Activated B cell treated with CpG ODN at 0.5 μM for 24 hours (primary cell): ENCODE data around the gene IGFL4. TPM values are rescaled to one million over a fixed set of nuclear protein-coding genes. Genes with fewer than 3 reads are reported as not detected.
A peak's percentile ranks its signal among the peaks of the same experiment; 100 is the strongest.

Experiments used
- ATAC-seq: fragments of 200-7000 bp; cut with Tn5 transposase; one replicate; pipeline ENCODE4 v1.10.0; 2021; ENCODE audit warnings: low read depth, mild to moderate bottlenecking, moderate library complexity
- CTCF ChIA-PET: fragments of 350-600 bp; sonication (Branson Sonifier 250); formaldehyde crosslinking; loops from one replicate; lab custom pipeline; 2021; ENCODE audit warnings: antibody characterized with exemption; lab: Charles Lee
- POLR2A ChIA-PET: fragments of 350-600 bp; sonication (Branson Sonifier 250); formaldehyde crosslinking; loops from one replicate; lab custom pipeline; 2021; ENCODE audit warnings: antibody characterized with exemption; lab: Charles Lee
- DNase-seq: peaks from one replicate; pipeline ENCODE4 v3.0.0; 2022
- H3K27ac Mint-ChIP-seq: one replicate; pipeline ENCODE4 v1.8.0; 2020; ENCODE audit warnings: mixed read lengths
- H3K27me3 Mint-ChIP-seq: one replicate; pipeline ENCODE4 v1.8.0; 2021; ENCODE audit warnings: mixed read lengths
- H3K36me3 Mint-ChIP-seq: one replicate; pipeline ENCODE4 v1.8.0; 2021; ENCODE audit warnings: low read depth, mixed read lengths
- H3K4me1 Mint-ChIP-seq: one replicate; pipeline ENCODE4 v1.8.0; 2021; ENCODE audit warnings: mixed read lengths
- H3K4me3 Mint-ChIP-seq: one replicate; pipeline ENCODE4 v1.8.0; 2020; ENCODE audit warnings: mild to moderate bottlenecking, mixed read lengths
- H3K9me3 Mint-ChIP-seq: one replicate; pipeline ENCODE4 v1.8.0; 2020; ENCODE audit warnings: mixed read lengths
- intact Hi-C: fragments of 100-400 bp; cut with micrococcal nuclease; formaldehyde crosslinking; loops from one replicate; pipeline ENCODE4 v1.15.1; 2024
- total RNA-seq: library from RNA; stranded (reverse); gene quantifications from 2 replicates; pipeline ENCODE4 v1.2.3, GENCODE V29; 2022
- TF ChIP-seq, protein P1 (sequence below): fragments of 200-600 bp; IDR thresholded peaks from one replicate; pipeline ENCODE4 v1.8.0; 2022; ENCODE audit warnings: antibody characterized with exemption, mild to moderate bottlenecking

IGFL4 gene
- total RNA-seq, 1 donor from 2014 or later = not detected

GRCh38 chr19:45995715-45996385, 45.0 kb downstream of the IGFL4 start:
- intact Hi-C loops = loop anchor here (1.0 to 2.0 kb wide), 8 partner anchors 20 to 1353 kb away; partner anchors contain the start of genes DACT3, DHX34, IRF2BP1 and MYPOP
- peaks cover 7% of the 10 kb centered on the region for H3K36me3 Mint-ChIP-seq
- no peaks in the 10 kb centered on the region for H3K9me3 Mint-ChIP-seq
- ATAC-seq (no peak), DNase-seq (no peak)
- H3K4me3 Mint-ChIP-seq = no peak overlapping the region
- peaks cover 30% of the 10 kb centered on the region for H3K4me1 Mint-ChIP-seq
- H3K27me3 Mint-ChIP-seq = peaks cover 20% of the 10 kb centered on the region
- TF ChIP-seq, protein P1, sequence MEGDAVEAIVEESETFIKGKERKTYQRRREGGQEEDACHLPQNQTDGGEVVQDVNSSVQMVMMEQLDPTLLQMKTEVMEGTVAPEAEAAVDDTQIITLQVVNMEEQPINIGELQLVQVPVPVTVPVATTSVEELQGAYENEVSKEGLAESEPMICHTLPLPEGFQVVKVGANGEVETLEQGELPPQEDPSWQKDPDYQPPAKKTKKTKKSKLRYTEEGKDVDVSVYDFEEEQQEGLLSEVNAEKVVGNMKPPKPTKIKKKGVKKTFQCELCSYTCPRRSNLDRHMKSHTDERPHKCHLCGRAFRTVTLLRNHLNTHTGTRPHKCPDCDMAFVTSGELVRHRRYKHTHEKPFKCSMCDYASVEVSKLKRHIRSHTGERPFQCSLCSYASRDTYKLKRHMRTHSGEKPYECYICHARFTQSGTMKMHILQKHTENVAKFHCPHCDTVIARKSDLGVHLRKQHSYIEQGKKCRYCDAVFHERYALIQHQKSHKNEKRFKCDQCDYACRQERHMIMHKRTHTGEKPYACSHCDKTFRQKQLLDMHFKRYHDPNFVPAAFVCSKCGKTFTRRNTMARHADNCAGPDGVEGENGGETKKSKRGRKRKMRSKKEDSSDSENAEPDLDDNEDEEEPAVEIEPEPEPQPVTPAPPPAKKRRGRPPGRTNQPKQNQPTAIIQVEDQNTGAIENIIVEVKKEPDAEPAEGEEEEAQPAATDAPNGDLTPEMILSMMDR = no peak
- ChIA-PET POLR2A (interaction anchor here (0.5 to 2.3 kb wide), 9 partner anchors 14 to 997 kb away, joined by 3 to 8 read pairs (median 4); partner anchors contain the start of genes IRF2BP1, MYPOP and SIX5), CTCF (interaction anchor here (1.0 kb wide), 1 partner anchor 21 kb away, joined by 6 read pairs; no protein-coding TSS in a partner anchor)
- H3K27ac Mint-ChIP-seq = no peak overlapping the region

DNA sequence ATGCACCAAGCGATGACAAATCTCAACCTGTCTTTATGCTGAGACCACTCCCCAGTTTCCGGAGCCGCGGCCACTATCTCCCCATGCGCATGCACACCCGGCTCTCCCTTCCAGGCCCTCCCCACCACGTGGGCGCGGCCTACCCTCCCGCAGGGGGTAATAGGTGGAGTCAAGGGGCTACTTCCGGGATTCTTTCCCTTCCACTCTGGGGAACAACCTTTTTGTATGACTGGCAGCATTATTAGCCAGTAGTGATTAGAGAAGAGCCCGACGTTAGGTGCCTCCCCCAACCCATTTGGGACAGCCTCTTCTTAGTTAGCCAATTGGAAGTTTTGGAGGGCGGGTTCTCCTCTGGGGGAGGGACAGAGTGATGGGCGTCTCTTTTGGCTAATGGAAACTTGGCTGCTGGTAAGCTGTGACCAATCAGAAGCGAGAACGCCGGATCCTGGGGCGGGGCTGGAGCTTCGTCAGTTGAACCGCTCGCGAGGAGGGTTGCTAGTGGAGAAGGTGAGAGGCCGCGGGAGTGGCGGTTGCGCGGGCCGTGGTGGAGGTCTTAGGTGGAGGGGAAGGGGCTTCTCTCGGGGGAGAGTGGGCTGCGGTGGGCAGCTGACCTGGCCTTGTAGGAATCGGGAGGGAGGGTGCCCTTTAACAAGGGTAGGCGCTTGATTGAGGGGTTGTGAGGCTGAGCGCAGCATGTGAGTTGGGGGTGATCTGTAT, 45.6 kb downstream of the IGFL4 start, which contains the start of gene CCDC61:
Gene CCDC61 (plus strand): TSS at position 470 of the 717 bp plus-strand sequence. CDS start 7,552 bp downstream, outside the sequence.
- intact Hi-C loops = loop anchor here (1.0 to 2.0 kb wide), 8 partner anchors 21 to 1354 kb away; partner anchors contain the start of genes DACT3, DHX34, IRF2BP1 and MYPOP
- CTCF ChIA-PET = interaction anchor here (1.0 kb wide), 1 partner anchor 22 kb away, joined by 6 read pairs; no protein-coding TSS in a partner anchor
- ATAC-seq (peak; percentile 94), DNase-seq (peak; percentile 85)
- Mint-ChIP-seq H3K36me3 (peaks cover 7% of the 10 kb centered on the region), H3K4me1 (peaks cover 23% of the 10 kb centered on the region), H3K27ac (no peak within 1 kb of the TSS), H3K4me3 (no peak within 1 kb of the TSS), H3K9me3 (no peaks in the 10 kb centered on the region), H3K27me3 (peaks cover 21% of the 10 kb centered on the region)
- TF ChIP-seq, protein P1 = no peak
- POLR2A ChIA-PET = interaction anchor here (0.5 to 2.3 kb wide), 8 partner anchors 14 to 903 kb away, joined by 3 to 8 read pairs (median 4); partner anchors contain the start of genes IRF2BP1, MYPOP and SIX5

DNA sequence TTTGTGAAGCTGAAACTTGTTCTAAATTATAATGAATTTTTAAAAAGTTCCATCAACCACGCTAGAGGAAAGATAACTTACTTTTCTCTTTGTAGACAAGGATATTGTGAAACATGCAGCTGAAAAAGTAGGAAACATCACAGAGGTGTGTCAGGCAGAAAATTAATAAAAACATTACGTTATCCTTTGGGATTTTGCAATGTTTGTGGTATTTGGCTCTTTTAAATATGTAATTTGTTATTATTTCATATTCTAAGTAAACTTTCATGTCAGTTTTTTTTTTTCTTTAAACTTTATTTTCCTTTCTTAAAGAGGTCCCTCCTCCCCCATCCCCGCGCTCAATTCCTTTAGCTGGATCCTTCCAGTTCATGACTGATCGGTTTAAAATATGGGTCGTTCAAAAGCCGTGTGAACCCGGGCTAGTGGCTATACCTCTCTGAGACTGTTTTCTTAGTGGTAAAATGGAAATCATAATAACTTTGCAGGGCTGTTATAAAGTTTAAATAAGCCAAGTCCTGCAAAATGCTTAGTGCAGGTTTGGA, 46.3 kb downstream of the IGFL4 start:
- Mint-ChIP-seq H3K9me3 (no peaks in the 10 kb centered on the region), H3K27ac (no peak overlapping the region), H3K4me3 (no peak overlapping the region), H3K27me3 (peaks cover 21% of the 10 kb centered on the region), H3K4me1 (peaks cover 18% of the 10 kb centered on the region), H3K36me3 (peaks cover 7% of the 10 kb centered on the region)
- ChIA-PET POLR2A (interaction anchor here (1.0 to 1.4 kb wide), 5 partner anchors 15 to 903 kb away, joined by 4 to 7 read pairs (median 4); partner anchors contain the start of genes IRF2BP1 and SIX5), CTCF (interaction anchor here (0.9 to 1.0 kb wide), 2 partner anchors 22 to 23 kb away, joined by 5 to 6 read pairs; no protein-coding TSS in a partner anchor)
- no peak for DNase-seq
- peak; percentile 0 for ATAC-seq
- TF ChIP-seq, protein P1 = no peak
- intact Hi-C loops = loop anchor here (2.0 kb wide), 3 partner anchors 68 to 1354 kb away; partner anchors contain the start of genes DACT3 and DHX34

DNA sequence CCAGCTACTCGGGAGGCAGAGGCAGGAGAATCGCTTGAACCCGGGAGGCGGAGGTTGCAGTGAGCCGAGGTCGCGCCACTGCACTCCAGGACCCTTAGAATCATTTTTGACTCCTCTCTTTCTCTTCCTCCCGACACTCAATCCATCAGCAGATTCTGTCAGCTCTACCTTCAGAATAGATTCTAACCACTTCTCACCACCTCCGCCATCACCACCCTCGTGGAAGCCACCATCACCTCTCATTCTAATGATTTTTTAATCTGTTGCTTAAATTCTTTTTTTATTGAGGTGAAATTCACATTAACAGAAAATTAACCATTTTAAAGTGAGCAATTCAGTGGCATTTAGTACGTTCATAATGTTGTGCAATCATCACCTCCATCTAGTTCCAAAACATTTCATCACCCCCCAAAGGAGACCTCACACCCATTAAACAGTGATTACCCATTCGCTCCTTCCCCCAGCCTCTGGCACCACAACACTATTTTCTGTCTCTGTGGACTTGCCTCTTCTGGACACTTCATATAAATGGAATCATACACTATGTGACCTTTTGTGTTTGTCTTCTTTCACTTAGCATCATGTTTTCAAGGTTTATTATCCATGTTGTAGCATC, 50.6 kb downstream of the IGFL4 start:
- no peaks in the 10 kb centered on the region for H3K9me3 Mint-ChIP-seq
- TF ChIP-seq, protein P1 = no peak
- H3K36me3 Mint-ChIP-seq = no peaks in the 10 kb centered on the region
- POLR2A ChIA-PET = no interaction called here
- H3K27me3 Mint-ChIP-seq = peaks cover 24% of the 10 kb centered on the region
- no peak overlapping the region for H3K4me3 Mint-ChIP-seq
- no peaks in the 10 kb centered on the region for H3K4me1 Mint-ChIP-seq
- ATAC-seq = no peak
- CTCF ChIA-PET = no interaction called here
- H3K27ac Mint-ChIP-seq = no peak overlapping the region
- DNase-seq = no peak
- intact Hi-C loops = no loop called here

Other genes starting within 250 kb of the IGFL4 start
- gene DMWD, start 248.2 kb downstream of the IGFL4 start, total RNA-seq = 64.7 and 77.3 TPM in 2 replicates
- 0.29 and 0.51 TPM in 2 replicates for gene RSPH6A, start 225.7 kb downstream of the IGFL4 start, total RNA-seq
- 131 and 150 TPM in 2 replicates for gene SYMPK, start 177.9 kb downstream of the IGFL4 start, total RNA-seq
- gene FOXA3, start 176.7 kb downstream of the IGFL4 start, total RNA-seq = not detected in 2 replicates
- 14.8 and 17.5 TPM in 2 replicates for gene IRF2BP1, start 154.9 kb downstream of the IGFL4 start, total RNA-seq
- gene MYPOP, start 138.4 kb downstream of the IGFL4 start, total RNA-seq = 5.6 and 6.0 TPM in 2 replicates
- not detected in 2 replicates for gene NANOS2, start 126.2 kb downstream of the IGFL4 start, total RNA-seq
- gene NOVA2, start 67.1 kb downstream of the IGFL4 start, total RNA-seq = not detected in 2 replicates
- 24.9 and 26.9 TPM in 2 replicates for gene CCDC61, start 45.5 kb downstream of the IGFL4 start, total RNA-seq
- not detected in 2 replicates for gene PGLYRP1, start 17.9 kb downstream of the IGFL4 start, total RNA-seq
- not detected in 2 replicates for gene IGFL3, start 83.7 kb upstream of the IGFL4 start, total RNA-seq
- not detected in 2 replicates for gene IGFL2, start 107.2 kb upstream of the IGFL4 start, total RNA-seq
- not detected in 2 replicates for gene IGFL1, start 188.7 kb upstream of the IGFL4 start, total RNA-seq